Fibroblast of villous mesenchyme (primary cell): ENCODE data around the gene ITM2C. TPM values are rescaled to one million over a fixed set of nuclear protein-coding genes. Genes with fewer than 3 reads are reported as not detected.

Source experiments
- DNase-seq: peaks from one replicate; pipeline ENCODE4 v3.0.0-alpha.2; 2010; ENCODE audit warnings: low read depth
- H3K4me3 ChIP-seq: 2 replicates; pipeline ENCODE4 v1.5.1; 2011; ENCODE audit warnings: low read depth, mild to moderate bottlenecking, low read length
- CTCF ChIP-seq: IDR thresholded peaks from 2 replicates; pipeline ENCODE4 v1.5.1; 2012; ENCODE audit warnings: low read depth, mild to moderate bottlenecking, low read length; ENCODE audit not compliant: insufficient read depth
- total RNA-seq: library from RNA; depleted of rRNA; stranded (reverse); fragments of >200 nt; gene quantifications from 2 replicates; pipeline ENCODE4 v1.2.3, GENCODE V29; 2012

Gene ITM2C
- total RNA-seq, 1 donor: 37.1 TPM

- no peak for DNase-seq
- no peak for TF ChIP-seq CTCF
- H3K4me3 ChIP-seq: no peak overlapping the region
Measured at GRCh38 chr2:230898016-230898712, 33.4 kb downstream of the ITM2C start.

- H3K4me3 ChIP-seq: no peak overlapping the region
- TF ChIP-seq CTCF: no peak
- DNase-seq: no peak
Measured at GRCh38 chr2:230898713-230899091, 34.0 kb downstream of the ITM2C start.

GRCh38 chr2:230899287-230899686 is 34.5 kb downstream of the ITM2C start:
- H3K4me3 ChIP-seq: no peak overlapping the region
- TF ChIP-seq CTCF: no peak
- DNase-seq: no peak

- H3K4me3 ChIP-seq: no peak overlapping the region
- no peak for DNase-seq
- TF ChIP-seq CTCF: no peak
Measured at GRCh38 chr2:230899786-230900185, 35.0 kb downstream of the ITM2C start.

GRCh38 chr2:230900336-230900995 is 35.7 kb downstream of the ITM2C start:
- no peak for DNase-seq

GRCh38 chr2:230901006-230901405 is 36.3 kb downstream of the ITM2C start:
- no peak for DNase-seq
- no peak for TF ChIP-seq CTCF

More at GRCh38 chr2:230900336-230900995, 35.7 kb downstream of the ITM2C start:
- no peak overlapping the region for H3K4me3 ChIP-seq
- TF ChIP-seq CTCF: no peak

More at GRCh38 chr2:230901006-230901405, 36.3 kb downstream of the ITM2C start:
- H3K4me3 ChIP-seq: no peak overlapping the region
